NCI-H2196 treated with DMSO at 0.1 percent for 48 hours (cell line): Measurements from ENCODE around the gene PRKN.

Experiments
- DNase-seq: peaks from one replicate; lab custom pipeline; 2025; ENCODE audit not compliant: unreplicated experiment; lab: John Stamatoyannopoulos, UW

PRKN gene

GRCh38 chr6:161482517-161482858 lies 1245.1 kb downstream of the PRKN start:
- no peak for DNase-seq

DNA sequence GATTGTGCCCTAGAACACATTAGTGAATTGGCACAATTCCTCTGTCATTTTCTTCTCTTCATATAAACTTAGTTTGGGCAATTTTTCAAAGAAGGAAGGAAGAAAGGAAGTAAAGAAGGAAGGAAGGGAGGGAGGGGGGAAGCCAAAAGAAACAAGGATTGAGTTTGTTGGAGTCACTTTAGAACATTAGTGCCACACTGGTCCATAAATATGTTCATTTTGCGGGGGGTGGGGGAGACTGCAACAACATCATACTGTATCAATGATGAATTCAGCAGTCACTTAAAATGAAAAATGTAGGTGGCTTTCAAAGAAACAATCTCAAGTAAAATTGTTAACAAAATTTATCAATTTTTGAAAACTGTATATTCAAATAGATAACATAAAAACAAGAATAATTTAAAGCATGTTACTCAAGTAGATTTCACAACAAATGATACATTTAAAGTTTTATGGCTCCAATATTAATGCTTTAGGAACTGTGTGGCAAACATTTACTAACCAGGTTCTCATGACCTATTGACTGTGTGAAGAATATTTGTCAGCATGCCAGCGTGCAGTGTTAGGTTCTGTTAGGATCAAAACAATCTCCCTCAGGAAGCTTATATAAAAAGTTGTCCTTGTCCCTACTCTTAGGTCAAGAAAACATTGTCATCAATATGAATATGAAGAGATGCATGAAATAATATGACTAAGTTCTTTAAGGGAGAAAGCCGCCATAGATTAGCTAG lies 1245.6 kb downstream of the PRKN start:
- DNase-seq = no peak

- no peak for DNase-seq
These were observed 1247.0 kb downstream of the PRKN start for GRCh38 chr6:161480421-161481155.

GRCh38 chr6:161479376-161479775 lies 1248.2 kb downstream of the PRKN start:
- DNase-seq = no peak

DNA sequence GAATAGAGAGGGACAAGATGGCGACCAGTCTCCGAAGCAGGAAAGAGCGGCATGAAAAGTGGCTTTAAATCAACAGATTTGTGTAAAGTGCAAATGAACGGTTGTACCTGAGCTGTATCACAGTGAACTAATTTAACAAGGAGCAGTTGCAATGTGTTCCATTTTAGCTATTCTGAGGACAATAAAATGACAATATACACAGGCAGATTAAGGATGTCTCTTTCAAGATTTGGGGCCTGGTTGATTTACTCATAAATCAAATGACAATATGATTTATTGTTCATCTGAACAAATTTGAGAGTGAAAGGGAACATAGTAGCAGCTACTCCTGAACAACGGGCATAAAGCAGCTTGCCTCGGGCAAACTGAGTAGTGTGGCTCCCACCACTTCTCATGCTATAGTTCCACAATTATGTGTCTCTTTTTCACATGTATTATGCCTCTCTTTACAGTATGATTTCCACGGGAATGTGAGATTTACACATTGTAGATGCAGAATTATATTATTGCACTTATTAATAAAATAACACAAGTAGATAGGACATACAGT lies 1249.6 kb downstream of the PRKN start:
- no peak for DNase-seq

DNA sequence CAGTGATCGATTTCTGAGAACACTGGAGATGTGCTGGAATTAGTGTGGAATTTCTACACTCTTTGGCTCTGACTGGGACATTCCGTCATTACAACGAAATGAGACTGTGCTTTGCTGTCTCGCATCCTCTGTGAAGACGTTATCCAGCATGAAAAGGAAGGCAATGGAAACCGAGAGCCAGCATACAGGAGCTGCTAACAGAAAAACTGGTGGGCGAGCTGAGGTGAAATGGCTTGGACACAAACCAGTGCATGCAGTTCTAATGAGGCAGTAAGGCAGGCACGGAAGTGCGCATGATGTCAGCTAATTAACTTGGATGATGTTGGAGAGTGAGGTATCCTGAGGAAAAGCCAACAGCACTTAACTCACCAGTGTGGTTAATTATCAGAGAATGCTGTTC lies 1250.9 kb downstream of the PRKN start:
- DNase-seq = no peak

DNA sequence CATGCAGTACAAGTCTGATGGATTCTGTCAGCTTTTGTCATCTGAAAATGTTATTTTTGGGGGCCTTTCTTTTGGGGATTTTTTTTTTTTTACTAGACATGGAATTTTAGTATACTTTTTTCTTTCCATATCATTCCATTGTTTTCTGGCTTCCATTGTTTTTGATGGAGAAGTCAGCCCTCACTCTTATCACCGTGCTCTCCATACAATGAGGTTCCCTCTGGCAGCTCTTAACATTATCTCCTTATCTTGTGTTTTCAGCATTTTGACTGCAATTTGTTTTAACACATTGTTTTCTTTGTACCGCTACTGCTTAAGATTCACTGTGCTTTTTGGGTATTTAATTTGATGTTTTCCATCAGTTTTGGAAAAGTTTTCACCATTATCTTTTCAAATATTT lies 1262.2 kb downstream of the PRKN start:
- DNase-seq = no peak

DNA sequence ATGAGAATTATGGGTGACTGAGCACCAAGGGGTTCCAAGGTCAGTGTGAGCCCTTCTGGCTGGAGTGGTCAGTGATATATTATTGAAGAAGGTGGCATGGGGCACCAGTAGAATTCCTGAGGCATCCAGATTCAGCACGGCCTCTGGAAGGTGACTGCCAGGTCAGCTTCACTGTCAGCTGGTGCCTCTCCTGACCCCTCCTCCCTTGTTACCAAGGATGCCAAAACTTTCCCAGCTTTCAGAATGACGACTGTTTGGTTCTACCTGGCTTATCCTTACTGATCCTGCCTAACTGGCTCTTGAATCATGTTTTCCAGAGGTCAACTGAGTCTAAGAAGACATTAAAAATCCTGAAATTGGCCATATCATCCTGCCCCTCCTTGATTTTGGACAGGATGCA lies 1264.5 kb downstream of the PRKN start:
- no peak for DNase-seq

DNA sequence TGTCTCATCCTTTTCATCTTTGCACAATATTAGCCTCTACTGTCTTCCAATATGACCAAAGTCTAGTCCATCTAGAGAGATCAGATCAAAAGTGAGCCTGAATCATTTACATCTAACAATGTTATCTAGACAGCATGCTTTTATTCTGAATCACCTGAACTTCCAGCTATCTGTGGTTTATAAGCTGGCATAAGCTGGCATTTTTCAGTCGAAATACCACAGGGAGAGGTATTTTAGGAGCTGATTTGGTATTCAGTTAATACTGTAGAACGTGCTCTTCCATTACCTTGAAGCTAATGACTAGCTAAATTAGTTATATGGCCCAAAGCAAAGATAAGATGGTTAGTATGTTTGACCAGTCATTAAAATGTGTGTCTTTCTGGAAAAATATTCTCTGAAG lies 1265.4 kb downstream of the PRKN start:
- DNase-seq = no peak

- no peak for DNase-seq
These were observed 1268.5 kb downstream of the PRKN start for GRCh38 chr6:161459008-161459615.

GRCh38 chr6:161458201-161458951 lies 1269.2 kb downstream of the PRKN start:
- no peak for DNase-seq

GRCh38 chr6:161455848-161456247 lies 1271.7 kb downstream of the PRKN start:
- no peak for DNase-seq

DNA sequence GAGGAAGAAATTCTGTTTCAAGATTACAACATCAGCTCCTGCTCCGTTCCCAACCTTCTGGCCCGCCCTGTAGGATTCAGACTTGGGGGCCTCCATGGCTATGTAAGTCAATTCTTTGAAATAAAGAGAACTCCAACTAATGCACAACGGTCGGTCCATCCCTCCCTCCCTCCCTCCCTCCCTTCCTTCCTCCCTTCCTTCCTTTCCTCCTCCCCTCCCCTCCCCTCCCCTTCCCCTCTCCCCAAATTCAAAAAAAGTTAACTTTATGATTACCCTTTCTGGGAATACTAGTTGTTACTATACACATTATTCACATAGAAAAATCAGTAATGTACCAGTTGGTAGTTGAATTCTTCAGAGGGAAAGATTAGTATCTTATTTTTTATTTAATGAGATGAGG lies 1274.0 kb downstream of the PRKN start:
- no peak for DNase-seq

GRCh38 chr6:161452241-161452640 lies 1275.3 kb downstream of the PRKN start:
- no peak for DNase-seq

GRCh38 chr6:161449521-161449920 lies 1278.0 kb downstream of the PRKN start:
- DNase-seq = no peak

GRCh38 chr6:161446949-161447348 lies 1280.6 kb downstream of the PRKN start:
- no peak for DNase-seq

DNA sequence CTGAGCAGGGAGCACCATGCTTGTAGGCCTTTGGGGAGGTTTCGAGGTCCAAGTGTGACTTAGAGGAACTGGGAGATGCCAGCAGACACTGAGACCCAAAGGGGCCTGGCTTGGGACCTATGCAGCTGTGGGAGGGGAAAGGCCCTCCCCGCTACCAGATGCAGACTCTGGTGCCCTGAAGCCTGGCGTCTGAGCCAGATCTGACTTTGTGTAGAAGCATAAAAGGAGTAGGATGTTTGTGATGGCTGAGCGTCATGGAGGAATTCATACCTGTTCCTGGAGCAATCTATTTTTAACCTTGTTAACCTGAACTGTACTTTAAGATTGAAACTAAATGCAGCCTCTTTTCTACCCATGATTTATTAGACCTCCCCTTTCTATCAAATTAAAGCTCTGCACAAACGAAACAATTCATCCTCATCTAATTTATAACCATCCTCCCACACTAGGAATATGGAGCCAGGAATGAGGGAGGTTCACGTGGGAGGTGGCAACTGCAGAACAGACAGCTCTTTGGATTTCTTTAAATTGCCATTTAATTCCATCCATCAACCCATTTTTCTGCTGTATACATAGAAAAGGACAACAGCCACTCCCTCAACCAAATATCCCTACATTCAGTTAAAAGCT lies 1281.2 kb downstream of the PRKN start:
- no peak for DNase-seq

GRCh38 chr6:161445021-161445799 lies 1282.4 kb downstream of the PRKN start:
- no peak for DNase-seq

GRCh38 chr6:161444464-161444863 lies 1283.1 kb downstream of the PRKN start:
- no peak for DNase-seq

- DNase-seq = no peak
These were observed 1283.7 kb downstream of the PRKN start for GRCh38 chr6:161443848-161444247.
